Neutrophil (primary cell): ENCODE measurements around the gene SOCS2.

Experiments
- H3K27ac ChIP-seq: fragments of 200-600 bp; sonication (generic); 2 replicates; pipeline ENCODE4 v1.5.1; 2016; ENCODE audit warnings: mild to moderate bottlenecking, moderate library complexity
- H3K27me3 ChIP-seq: fragments of 200-600 bp; sonication (generic); 2 replicates; pipeline ENCODE4 v1.6.0; 2016; ENCODE audit warnings: mild to moderate bottlenecking
- H3K36me3 ChIP-seq: fragments of 200-600 bp; sonication (generic); 2 replicates; pipeline ENCODE4 v1.5.1; 2017
- H3K4me1 ChIP-seq, 2 experiments: fragments of 200-600 bp in 1 of 2; sonication (generic) in 1 of 2; 1 replicate in 1 of 2; 2 replicates in 1 of 2; pipeline versions ENCODE4 v1.5.1 to v1.6.1; 2013 to 2016; ENCODE audit warnings: low read depth in 1 of 2, low read length in 1 of 2, mild to moderate bottlenecking in 1 of 2, moderate library complexity in 1 of 2; ENCODE audit not compliant: control insufficient read depth in 1 of 2, insufficient read depth in 1 of 2
- H3K4me3 ChIP-seq, 2 experiments: fragments of 200-600 bp in 1 of 2; sonication (generic) in 1 of 2; 1 replicate in 1 of 2; 2 replicates in 1 of 2; pipeline ENCODE4 v1.5.1; 2013 to 2016; ENCODE audit warnings: low read depth in 1 of 2, low read length in 1 of 2, mild to moderate bottlenecking in 1 of 2, moderate library complexity in 1 of 2
- H3K9me3 ChIP-seq: fragments of 200-600 bp; sonication (generic); 2 replicates; pipeline ENCODE4 v1.5.1; 2016
- CTCF ChIP-seq: fragments of 200-600 bp; sonication (generic); IDR thresholded peaks from 2 replicates; pipeline ENCODE4 v1.5.1; 2016; ENCODE audit warnings: antibody characterized with exemption

The SOCS2 gene

GRCh38 chr12:93597608-93598007 is 25.1 kb downstream of the SOCS2 start:
- no peak for TF ChIP-seq CTCF
- Histone ChIP-seq H3K4me3 (no peak overlapping the region), H3K4me1 (no peaks in the 10 kb centered on the region), H3K9me3 (no peaks in the 10 kb centered on the region), H3K36me3 (no peaks in the 10 kb centered on the region), H3K27me3 (peaks cover 36% of the 10 kb centered on the region), H3K27ac (no peak overlapping the region)

- H3K36me3 ChIP-seq: no peaks in the 10 kb centered on the region
- no peak overlapping the region for H3K4me3 ChIP-seq
- H3K9me3 ChIP-seq: no peaks in the 10 kb centered on the region
- H3K4me1 ChIP-seq: no peaks in the 10 kb centered on the region
- no peak for TF ChIP-seq CTCF
- H3K27me3 ChIP-seq: peaks cover 27% of the 10 kb centered on the region
- H3K27ac ChIP-seq: no peak overlapping the region
These were observed 26.7 kb downstream of the SOCS2 start for GRCh38 chr12:93599192-93599591.

- Histone ChIP-seq H3K4me3 (no peak overlapping the region), H3K4me1 (no peaks in the 10 kb centered on the region), H3K27ac (no peak overlapping the region), H3K36me3 (no peaks in the 10 kb centered on the region), H3K27me3 (peaks cover 8% of the 10 kb centered on the region), H3K9me3 (no peaks in the 10 kb centered on the region)
- no peak for TF ChIP-seq CTCF
These were observed 29.1 kb downstream of the SOCS2 start for GRCh38 chr12:93601591-93601990.

GRCh38 chr12:93602897-93603668 is 30.6 kb downstream of the SOCS2 start:
- no peak for TF ChIP-seq CTCF
- H3K4me1 ChIP-seq: no peaks in the 10 kb centered on the region
- H3K4me3 ChIP-seq: no peak overlapping the region
- peaks cover 8% of the 10 kb centered on the region for H3K27me3 ChIP-seq
- no peak overlapping the region for H3K27ac ChIP-seq
- H3K36me3 ChIP-seq: no peaks in the 10 kb centered on the region
- H3K9me3 ChIP-seq: no peaks in the 10 kb centered on the region

- H3K4me3 ChIP-seq: no peak overlapping the region
- H3K27me3 ChIP-seq: peaks cover 8% of the 10 kb centered on the region
- no peaks in the 10 kb centered on the region for H3K9me3 ChIP-seq
- no peak overlapping the region for H3K27ac ChIP-seq
- no peaks in the 10 kb centered on the region for H3K36me3 ChIP-seq
- no peaks in the 10 kb centered on the region for H3K4me1 ChIP-seq
- TF ChIP-seq CTCF: no peak
These were observed 31.3 kb downstream of the SOCS2 start for GRCh38 chr12:93603762-93604161.
